Measurements from ENCODE around the gene SREBF1.

Gene SREBF1

DNA sequence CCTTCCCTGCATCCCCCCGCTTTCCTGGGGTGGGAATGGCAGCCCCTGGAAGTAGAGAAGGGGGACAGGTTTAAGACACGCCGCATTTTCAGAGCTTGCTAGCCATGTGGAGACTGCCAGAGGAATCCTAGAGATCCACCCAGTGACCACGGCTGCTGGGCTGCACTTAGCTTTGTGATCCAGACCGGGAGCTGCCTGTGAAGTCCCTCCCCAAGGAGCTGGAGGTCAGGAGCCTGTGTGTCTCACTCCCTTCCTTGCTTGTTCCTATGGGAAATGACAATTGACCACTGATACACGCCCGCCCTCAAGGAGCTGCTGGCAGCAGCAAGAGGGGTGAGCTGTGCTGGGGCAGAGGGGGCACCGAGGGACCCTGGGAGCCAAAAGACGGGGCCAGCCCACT lies 73.7 kb downstream of the SREBF1 start:
- DNase-seq (ENCODE audit: low spot score) = no peak

GRCh38 chr17:17762744-17763105 lies 74.1 kb downstream of the SREBF1 start:
- DNase-seq (ENCODE audit: low spot score) = no peak

Data from CD4-positive, alpha-beta T cell treated with Interleukin-15 for 4 hours (primary cell).